ENCODE results near the gene PLXDC2.

PLXDC2 gene

DNA sequence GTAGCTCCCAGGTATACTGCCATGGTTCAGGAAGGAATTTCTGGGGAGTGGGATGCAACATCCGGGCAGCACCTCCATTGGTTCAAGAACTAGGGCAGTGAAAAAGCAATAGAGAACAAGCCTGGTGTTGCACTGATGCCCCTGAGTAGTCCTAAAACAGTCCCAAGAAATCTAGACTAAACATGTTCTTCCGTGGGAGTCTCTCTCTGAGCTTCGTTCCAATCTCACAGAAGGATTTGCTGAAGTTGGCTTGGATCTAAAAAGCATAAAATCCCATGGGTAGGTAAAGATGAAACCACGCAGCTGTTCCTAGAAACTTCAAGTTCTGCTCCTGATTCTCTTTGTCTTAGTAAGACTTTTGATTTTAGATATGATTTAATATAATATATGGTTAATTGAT is 154.5 kb downstream of the PLXDC2 start:
- no peak overlapping the region for H3K9ac ChIP-seq (ENCODE audit: low read length)
- H3K9me3 ChIP-seq (ENCODE audit: low read length) = no peaks in the 10 kb centered on the region
- no peak overlapping the region for H3K27ac ChIP-seq (ENCODE audit: low read depth, low read length)
- H3K27me3 ChIP-seq (ENCODE audit: control insufficient read depth in 1 of 2, insufficient read depth in 2 of 2, low read length in 2 of 2) = no peaks in the 10 kb centered on the region
- no peaks in the 10 kb centered on the region for H3K36me3 ChIP-seq (ENCODE audit: insufficient read depth, low read length)
- H3K4me1 ChIP-seq (ENCODE audit: insufficient read depth, low read length) = peaks cover 13% of the 10 kb centered on the region
- H3K4me3 ChIP-seq (ENCODE audit: low read depth in 1 of 2, low read length in 2 of 2) = no peak overlapping the region

DNA sequence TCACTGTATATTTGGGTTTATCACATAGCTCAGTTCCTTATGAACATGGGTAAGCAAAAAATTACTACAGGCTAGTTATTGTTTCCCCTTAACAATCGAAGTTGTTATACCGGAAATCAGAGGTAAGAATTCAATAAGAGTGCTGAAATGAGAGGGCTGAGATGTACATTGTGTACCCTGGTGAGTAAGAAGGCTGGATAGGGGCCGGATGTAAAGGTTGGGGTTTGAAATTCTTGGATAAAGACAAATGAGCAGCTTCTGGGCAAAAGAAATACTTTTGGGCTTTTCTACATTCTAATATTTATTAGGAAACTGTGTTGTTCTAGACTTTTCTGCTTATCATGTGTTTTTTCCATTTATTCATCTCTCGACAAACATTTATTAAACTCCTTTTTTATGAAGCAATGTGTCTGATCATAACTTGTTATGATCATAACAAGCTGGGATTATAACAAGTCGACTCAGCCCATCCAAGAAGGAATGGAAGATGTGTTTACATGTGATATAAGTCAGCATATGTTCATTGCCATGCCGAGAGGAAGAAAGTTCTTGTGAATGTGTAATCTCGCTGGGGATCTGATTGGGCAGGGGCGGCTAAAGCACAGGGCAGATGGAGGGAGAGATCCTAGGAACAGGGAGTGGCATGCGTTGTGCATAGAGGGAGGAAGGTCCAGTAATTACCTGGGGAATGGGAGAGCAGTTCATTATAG is 155.3 kb downstream of the PLXDC2 start:
- Histone ChIP-seq H3K27me3 (ENCODE audit: control insufficient read depth in 1 of 2, insufficient read depth in 2 of 2, low read length in 2 of 2) (no peaks in the 10 kb centered on the region), H3K4me1 (ENCODE audit: insufficient read depth, low read length) (peaks cover 13% of the 10 kb centered on the region), H3K9me3 (ENCODE audit: low read length) (no peaks in the 10 kb centered on the region), H3K36me3 (ENCODE audit: insufficient read depth, low read length) (no peaks in the 10 kb centered on the region), H3K27ac (ENCODE audit: low read depth, low read length) (no peak overlapping the region), H3K4me3 (ENCODE audit: low read depth in 1 of 2, low read length in 2 of 2) (no peak overlapping the region), H3K9ac (ENCODE audit: low read length) (no peak overlapping the region)

DNA sequence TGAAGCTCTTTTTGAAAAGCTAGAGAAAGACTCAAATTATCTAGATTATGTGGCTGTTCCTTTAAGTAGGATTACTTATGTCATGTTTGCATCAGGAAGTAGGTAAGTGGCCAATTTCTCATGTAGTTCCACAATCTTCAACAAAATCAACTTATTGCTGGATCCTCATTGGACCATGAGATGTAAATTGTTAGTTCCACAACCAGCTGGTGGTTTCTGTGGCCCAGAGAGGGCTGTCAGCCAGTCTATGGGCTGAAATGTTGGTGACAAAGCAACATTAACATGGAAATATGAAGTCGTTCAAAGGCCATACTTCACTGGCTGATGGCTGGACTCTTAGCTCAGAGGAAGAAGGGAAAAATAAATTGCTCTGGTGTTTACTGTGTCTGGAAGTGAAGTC is 157.9 kb downstream of the PLXDC2 start:
- no peak overlapping the region for H3K9ac ChIP-seq (ENCODE audit: low read length)
- no peak overlapping the region for H3K27ac ChIP-seq (ENCODE audit: low read depth, low read length)
- H3K4me3 ChIP-seq (ENCODE audit: low read depth in 1 of 2, low read length in 2 of 2) = no peak overlapping the region
- H3K4me1 ChIP-seq (ENCODE audit: insufficient read depth, low read length) = peaks cover 13% of the 10 kb centered on the region
- H3K9me3 ChIP-seq (ENCODE audit: low read length) = no peaks in the 10 kb centered on the region
- H3K36me3 ChIP-seq (ENCODE audit: insufficient read depth, low read length) = no peaks in the 10 kb centered on the region
- H3K27me3 ChIP-seq (ENCODE audit: control insufficient read depth in 1 of 2, insufficient read depth in 2 of 2, low read length in 2 of 2) = no peaks in the 10 kb centered on the region

DNA sequence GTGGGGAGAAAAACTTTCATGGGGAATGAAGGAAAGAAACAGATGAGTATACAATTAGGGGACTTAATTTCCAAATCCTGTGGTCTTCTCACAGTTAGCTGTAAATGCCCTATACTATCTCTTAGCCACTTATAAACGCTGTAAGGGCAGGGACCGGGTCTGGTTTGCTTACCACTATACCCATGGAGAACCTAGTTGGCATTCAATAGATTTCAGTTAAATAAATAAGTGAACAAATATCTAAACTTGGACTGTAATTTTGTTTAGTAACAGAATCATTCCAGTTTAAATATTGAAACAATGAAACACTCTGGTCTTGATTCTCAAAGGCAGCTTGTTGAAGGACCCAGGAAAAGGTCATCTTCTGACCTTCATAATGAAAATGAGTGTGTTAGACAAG is 158.3 kb downstream of the PLXDC2 start:
- H3K9ac ChIP-seq (ENCODE audit: low read length) = no peak overlapping the region
- no peak overlapping the region for H3K4me3 ChIP-seq (ENCODE audit: low read depth in 1 of 2, low read length in 2 of 2)
- no peaks in the 10 kb centered on the region for H3K27me3 ChIP-seq (ENCODE audit: control insufficient read depth in 1 of 2, insufficient read depth in 2 of 2, low read length in 2 of 2)
- H3K36me3 ChIP-seq (ENCODE audit: insufficient read depth, low read length) = no peaks in the 10 kb centered on the region
- H3K4me1 ChIP-seq (ENCODE audit: insufficient read depth, low read length) = peaks cover 13% of the 10 kb centered on the region
- H3K27ac ChIP-seq (ENCODE audit: low read depth, low read length) = no peak overlapping the region
- H3K9me3 ChIP-seq (ENCODE audit: low read length) = no peaks in the 10 kb centered on the region

DNA sequence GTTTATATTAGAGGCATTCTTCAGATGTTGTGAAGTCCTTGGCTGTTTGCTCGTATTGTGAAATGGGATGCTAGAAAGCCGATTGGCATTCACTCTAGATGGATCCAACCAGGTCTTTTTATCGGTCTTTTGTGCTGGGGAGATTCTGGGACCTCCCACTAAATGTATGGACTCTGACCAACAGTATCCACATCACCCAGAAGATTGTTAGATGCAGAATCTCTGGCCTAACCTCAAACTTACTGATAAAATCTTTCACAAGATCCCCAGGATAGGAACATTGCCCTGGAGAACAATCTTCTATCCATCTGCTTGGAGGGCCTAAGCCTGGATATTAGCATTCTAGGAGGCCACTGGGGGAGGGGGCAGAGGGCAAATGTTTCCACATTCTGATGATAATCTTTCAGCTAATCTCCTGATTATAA is 160.9 kb downstream of the PLXDC2 start:
- no peaks in the 10 kb centered on the region for H3K9me3 ChIP-seq (ENCODE audit: low read length)
- H3K36me3 ChIP-seq (ENCODE audit: insufficient read depth, low read length) = no peaks in the 10 kb centered on the region
- no peak overlapping the region for H3K4me3 ChIP-seq (ENCODE audit: low read depth in 1 of 2, low read length in 2 of 2)
- no peaks in the 10 kb centered on the region for H3K4me1 ChIP-seq (ENCODE audit: insufficient read depth, low read length)
- no peaks in the 10 kb centered on the region for H3K27me3 ChIP-seq (ENCODE audit: control insufficient read depth in 1 of 2, insufficient read depth in 2 of 2, low read length in 2 of 2)
- H3K27ac ChIP-seq (ENCODE audit: low read depth, low read length) = no peak overlapping the region
- no peak overlapping the region for H3K9ac ChIP-seq (ENCODE audit: low read length)

DNA sequence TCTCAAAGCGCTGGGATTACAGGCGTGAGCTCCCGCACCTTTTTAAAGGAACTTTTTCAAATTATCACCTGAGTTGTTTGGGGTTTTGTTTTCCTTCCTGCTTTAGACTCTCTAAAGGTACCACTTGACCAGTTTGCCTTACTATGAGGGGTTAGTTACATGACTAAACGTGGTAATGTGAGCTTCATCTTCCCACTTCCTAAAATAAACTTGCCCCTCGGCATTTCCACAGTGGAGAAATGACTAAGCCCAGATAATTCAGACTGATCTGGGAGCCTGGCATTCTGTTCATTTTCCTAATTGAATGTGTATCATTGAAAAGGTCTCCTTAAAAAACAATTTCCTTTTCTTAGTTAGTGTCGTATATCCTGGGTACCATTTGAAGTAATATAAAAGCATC is 163.4 kb downstream of the PLXDC2 start:
- H3K4me3 ChIP-seq (ENCODE audit: low read depth in 1 of 2, low read length in 2 of 2) = no peak overlapping the region
- no peaks in the 10 kb centered on the region for H3K27me3 ChIP-seq (ENCODE audit: control insufficient read depth in 1 of 2, insufficient read depth in 2 of 2, low read length in 2 of 2)
- no peak overlapping the region for H3K27ac ChIP-seq (ENCODE audit: low read depth, low read length)
- no peaks in the 10 kb centered on the region for H3K36me3 ChIP-seq (ENCODE audit: insufficient read depth, low read length)
- no peak overlapping the region for H3K9ac ChIP-seq (ENCODE audit: low read length)
- no peaks in the 10 kb centered on the region for H3K9me3 ChIP-seq (ENCODE audit: low read length)
- no peaks in the 10 kb centered on the region for H3K4me1 ChIP-seq (ENCODE audit: insufficient read depth, low read length)

DNA sequence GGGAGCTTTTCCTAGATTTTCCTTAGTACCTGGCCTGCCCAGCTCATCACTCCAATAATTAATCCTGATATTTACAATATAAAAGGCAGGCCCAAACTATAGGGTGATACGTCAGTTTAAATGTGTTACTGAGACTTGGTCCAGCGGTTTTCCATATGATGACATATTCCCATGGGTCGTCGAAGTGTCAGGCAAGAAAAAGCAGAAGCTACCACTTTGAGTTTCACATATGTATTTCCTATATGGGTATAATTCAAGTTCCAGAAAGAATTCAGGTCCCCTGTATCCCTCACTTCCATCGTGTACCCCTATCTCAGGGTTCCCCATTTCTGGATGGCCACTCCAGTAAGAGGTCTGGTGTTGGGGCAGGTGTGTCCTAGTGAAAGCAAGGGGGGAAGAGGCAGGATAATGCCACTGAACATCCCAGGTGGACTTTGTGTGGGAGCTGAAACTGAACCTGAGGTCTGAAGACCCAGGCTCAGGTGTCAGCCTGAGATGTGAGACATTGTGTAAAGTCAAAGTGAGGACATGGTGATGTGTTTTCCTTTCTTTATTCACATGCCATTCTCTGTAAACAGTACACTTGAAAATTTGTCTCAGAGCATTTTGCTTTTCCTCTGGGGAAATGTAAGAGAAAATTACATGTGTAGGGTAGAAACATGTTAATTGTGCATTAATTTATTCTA is 167.8 kb downstream of the PLXDC2 start:
- Histone ChIP-seq H3K9me3 (ENCODE audit: low read length) (no peaks in the 10 kb centered on the region), H3K9ac (ENCODE audit: low read length) (no peak overlapping the region), H3K4me3 (ENCODE audit: low read depth in 1 of 2, low read length in 2 of 2) (no peak overlapping the region), H3K27ac (ENCODE audit: low read depth, low read length) (no peak overlapping the region), H3K36me3 (ENCODE audit: insufficient read depth, low read length) (no peaks in the 10 kb centered on the region), H3K4me1 (ENCODE audit: insufficient read depth, low read length) (peaks cover 9% of the 10 kb centered on the region), H3K27me3 (ENCODE audit: control insufficient read depth in 1 of 2, insufficient read depth in 2 of 2, low read length in 2 of 2) (no peaks in the 10 kb centered on the region)

DNA sequence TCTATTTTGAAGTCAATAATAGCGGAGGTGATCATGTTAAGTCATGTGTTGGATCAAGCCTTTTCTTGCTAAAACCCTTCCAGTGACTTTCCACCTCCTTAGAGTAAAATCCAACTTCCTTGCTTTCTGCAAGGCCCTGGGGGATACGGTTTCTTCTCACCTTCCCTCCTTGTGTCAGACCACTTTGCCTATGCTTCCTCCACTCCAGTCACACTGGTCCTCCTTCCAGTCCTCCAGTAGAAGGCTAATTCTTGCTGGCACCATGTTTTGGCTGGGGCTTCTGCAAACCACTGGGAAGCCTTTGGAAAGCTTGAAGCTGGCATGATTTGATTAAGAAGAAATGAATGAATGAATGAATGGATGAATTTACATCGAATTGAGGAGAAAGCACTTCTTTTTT is 169.5 kb downstream of the PLXDC2 start:
- Histone ChIP-seq H3K4me3 (ENCODE audit: low read depth in 1 of 2, low read length in 2 of 2) (no peak overlapping the region), H3K4me1 (ENCODE audit: insufficient read depth, low read length) (peaks cover 9% of the 10 kb centered on the region), H3K36me3 (ENCODE audit: insufficient read depth, low read length) (no peaks in the 10 kb centered on the region), H3K27ac (ENCODE audit: low read depth, low read length) (no peak overlapping the region), H3K9me3 (ENCODE audit: low read length) (no peaks in the 10 kb centered on the region), H3K27me3 (ENCODE audit: control insufficient read depth in 1 of 2, insufficient read depth in 2 of 2, low read length in 2 of 2) (no peaks in the 10 kb centered on the region), H3K9ac (ENCODE audit: low read length) (no peak overlapping the region)

DNA sequence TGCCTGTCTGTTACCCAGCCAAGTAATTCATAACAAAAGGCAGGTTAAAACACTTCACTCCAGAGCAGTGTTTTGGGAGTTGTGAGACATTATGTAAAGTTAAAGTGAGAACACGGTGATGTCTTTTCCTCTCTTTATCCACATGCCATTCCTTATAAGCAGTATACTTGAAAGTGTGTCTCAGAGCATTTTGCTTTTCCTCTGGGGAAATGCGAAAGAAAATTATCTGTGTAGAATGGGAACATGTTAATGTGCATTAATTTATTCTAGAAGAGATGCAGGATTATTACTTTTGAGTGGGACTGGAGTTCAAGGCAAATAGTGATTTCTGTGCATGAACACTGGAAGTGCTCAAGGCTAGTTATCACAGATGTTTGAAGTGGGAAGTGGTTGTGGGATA is 170.4 kb downstream of the PLXDC2 start:
- Histone ChIP-seq H3K9ac (ENCODE audit: low read length) (no peak overlapping the region), H3K9me3 (ENCODE audit: low read length) (no peaks in the 10 kb centered on the region), H3K27me3 (ENCODE audit: control insufficient read depth in 1 of 2, insufficient read depth in 2 of 2, low read length in 2 of 2) (no peaks in the 10 kb centered on the region), H3K27ac (ENCODE audit: low read depth, low read length) (no peak overlapping the region), H3K4me1 (ENCODE audit: insufficient read depth, low read length) (peaks cover 9% of the 10 kb centered on the region), H3K36me3 (ENCODE audit: insufficient read depth, low read length) (no peaks in the 10 kb centered on the region), H3K4me3 (ENCODE audit: low read depth in 1 of 2, low read length in 2 of 2) (no peak overlapping the region)

DNA sequence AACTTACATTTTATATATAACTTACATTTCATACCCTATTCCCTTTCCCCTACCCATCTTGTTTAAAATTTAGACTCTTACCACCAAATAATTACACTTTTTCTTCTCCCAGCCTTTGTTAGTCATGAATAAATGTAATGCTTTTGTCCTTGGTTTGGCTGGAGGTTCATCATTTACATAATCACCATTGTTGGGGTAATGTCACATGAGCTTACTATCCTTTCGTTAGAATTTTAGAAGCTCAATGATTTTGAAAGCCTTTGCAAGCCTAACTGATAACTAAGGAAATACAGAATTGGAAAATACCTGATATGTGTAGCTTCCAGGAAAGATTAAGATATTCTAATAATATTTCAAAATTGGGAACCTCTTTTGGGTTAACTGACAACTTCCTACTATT is 171.7 kb downstream of the PLXDC2 start:
- peaks cover 9% of the 10 kb centered on the region for H3K4me1 ChIP-seq (ENCODE audit: insufficient read depth, low read length)
- H3K27me3 ChIP-seq (ENCODE audit: control insufficient read depth in 1 of 2, insufficient read depth in 2 of 2, low read length in 2 of 2) = no peaks in the 10 kb centered on the region
- H3K4me3 ChIP-seq (ENCODE audit: low read depth in 1 of 2, low read length in 2 of 2) = no peak overlapping the region
- no peak overlapping the region for H3K27ac ChIP-seq (ENCODE audit: low read depth, low read length)
- H3K36me3 ChIP-seq (ENCODE audit: insufficient read depth, low read length) = no peaks in the 10 kb centered on the region
- no peaks in the 10 kb centered on the region for H3K9me3 ChIP-seq (ENCODE audit: low read length)
- no peak overlapping the region for H3K9ac ChIP-seq (ENCODE audit: low read length)

DNA sequence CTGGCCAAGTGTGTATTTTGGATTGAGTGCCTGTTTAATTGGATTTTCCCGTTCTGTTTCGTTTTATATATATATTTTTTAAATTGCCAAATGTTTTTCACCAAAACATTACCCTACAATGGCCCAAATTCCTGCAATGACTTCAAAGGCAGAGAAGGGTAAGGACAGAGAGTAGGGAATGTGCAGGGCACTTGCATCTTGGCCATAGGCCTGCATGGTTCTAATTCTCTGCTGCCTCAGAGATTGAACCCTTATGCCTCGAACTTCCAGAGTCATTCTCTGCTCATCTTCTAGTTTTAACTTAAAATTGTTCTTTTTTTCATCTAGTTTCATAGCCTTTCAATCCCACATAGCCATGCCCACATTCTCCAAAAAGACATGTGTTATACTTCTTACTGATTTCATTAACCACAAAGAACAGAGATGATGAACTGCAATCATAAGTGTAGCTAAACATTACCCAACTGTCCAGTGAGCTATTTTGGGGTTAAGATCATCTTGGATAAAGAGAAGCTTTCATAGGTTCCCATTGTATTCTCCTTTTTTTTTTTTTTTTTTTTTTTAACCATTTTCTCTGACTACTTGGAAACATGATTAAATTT is 177.6 kb downstream of the PLXDC2 start:
- Histone ChIP-seq H3K27me3 (ENCODE audit: control insufficient read depth in 1 of 2, insufficient read depth in 2 of 2, low read length in 2 of 2) (no peaks in the 10 kb centered on the region), H3K4me1 (ENCODE audit: insufficient read depth, low read length) (peaks cover 11% of the 10 kb centered on the region), H3K36me3 (ENCODE audit: insufficient read depth, low read length) (no peaks in the 10 kb centered on the region), H3K9ac (ENCODE audit: low read length) (no peak overlapping the region), H3K27ac (ENCODE audit: low read depth, low read length) (no peak overlapping the region), H3K4me3 (ENCODE audit: low read depth in 1 of 2, low read length in 2 of 2) (no peak overlapping the region), H3K9me3 (ENCODE audit: low read length) (no peaks in the 10 kb centered on the region)

Measured in muscle layer of colon (tissue), 2 donors.